Right lung (tissue), 5 donors: ENCODE measurements around the gene MARK2. TPM values are rescaled to one million over a fixed set of nuclear protein-coding genes. Genes with fewer than 3 reads are reported as not detected.
"Not testable (repeated sequence)": the region's sequence is repeated elsewhere in the genome, so short reads cannot be mapped to it uniquely, and the experiment has no call there.

Experiments used
- DNase-seq, 2 donors: peaks; one replicate each; pipeline ENCODE4 v3.0.0-alpha.2; 2013
- polyA plus RNA-seq, 5 donors: library from polyadenylated mRNA; unstranded; fragments of 120-200 nt; gene quantifications; one replicate each; pipeline versions ENCODE4 v1.2.1 to v1.2.3, GENCODE V29; 2013; ENCODE audit warnings: inconsistent platforms in 1 of 5, low replicate concordance in 1 of 5; ENCODE audit not compliant: insufficient read length in 5 of 5, insufficient read depth in 1 of 5

The MARK2 gene
- polyA plus RNA-seq, 5 donors, result 27.0 to 35.1 (median 30.1) TPM

DNA sequence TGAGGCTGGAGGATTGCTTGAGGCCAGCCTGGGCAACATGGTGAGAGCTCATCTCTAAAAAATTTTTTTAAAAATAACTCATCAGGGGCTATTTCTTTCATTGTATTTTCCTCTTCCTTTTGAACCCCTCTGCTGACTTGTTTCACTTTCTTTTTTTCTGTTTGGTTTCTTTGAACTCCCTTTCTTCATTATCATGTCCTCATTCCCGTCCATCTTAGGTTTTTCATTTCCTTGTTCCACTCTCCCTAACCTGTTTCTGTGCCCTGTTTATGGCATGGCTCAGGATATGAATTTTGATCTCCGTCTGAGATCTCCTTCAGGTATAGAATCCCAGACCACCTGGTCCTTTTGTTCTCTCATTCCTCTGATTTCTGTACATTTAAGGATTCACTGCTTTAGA is 12.5 kb downstream of the MARK2 start:
- DNase-seq, result no peak

DNA sequence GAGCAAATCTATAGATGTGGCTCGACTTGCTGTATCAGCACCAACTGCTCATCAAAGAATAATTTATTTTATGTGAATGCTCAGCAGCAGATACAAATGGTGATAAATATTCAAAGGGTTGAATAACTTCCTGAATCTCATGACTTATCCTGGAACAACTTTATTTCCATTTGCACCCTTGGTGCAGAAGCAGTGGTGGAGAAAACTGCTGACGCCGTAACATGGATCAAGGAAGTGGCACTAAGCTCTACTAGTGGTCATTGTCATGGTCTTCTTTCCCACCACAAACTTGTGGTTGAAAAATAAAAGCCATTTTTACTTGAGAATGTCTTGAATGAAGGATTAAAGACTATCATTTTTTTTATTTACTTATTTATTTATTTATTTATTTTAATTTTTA is 14.6 kb downstream of the MARK2 start:
- DNase-seq, result no peak

DNA sequence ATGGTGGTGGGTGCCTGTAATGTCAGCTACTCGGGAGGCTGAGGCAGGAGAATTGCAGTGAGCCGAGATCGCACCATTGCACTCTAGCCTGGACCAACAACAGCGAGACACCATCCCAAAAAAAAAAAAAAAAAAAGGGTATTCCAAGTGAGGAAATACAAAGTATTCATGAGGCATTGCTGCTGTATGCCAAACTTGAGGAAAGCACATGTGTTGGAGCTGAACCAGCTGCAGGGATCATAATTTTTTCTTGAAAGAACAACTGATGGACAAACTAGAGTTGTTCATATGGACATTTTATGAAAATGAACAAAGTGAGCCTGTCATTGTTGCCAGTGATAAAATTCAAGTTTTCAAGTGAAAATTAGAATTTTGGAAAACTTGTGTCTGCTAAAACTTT is 15.8 kb downstream of the MARK2 start:
- DNase-seq, result no peak

DNA sequence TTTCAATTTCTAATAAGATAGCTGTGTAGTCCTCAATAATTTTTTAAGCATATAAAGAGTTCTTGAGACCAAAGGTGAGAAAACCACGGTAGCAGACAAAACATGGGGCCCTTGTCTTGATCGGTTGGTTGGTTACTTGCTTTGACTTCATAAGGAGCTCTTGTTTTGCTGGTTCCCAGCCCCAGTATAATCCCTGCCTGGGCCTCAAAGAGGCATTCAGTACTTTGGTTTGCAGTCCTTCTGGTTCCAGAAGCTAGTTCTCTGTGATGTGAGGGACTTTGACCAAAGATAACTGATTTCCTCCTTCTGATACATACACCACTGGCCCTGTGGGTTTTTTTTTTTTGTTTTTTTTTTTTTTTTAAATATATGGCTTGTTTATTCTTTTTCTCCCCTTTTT is 17.1 kb downstream of the MARK2 start:
- DNase-seq, result no peak

DNA sequence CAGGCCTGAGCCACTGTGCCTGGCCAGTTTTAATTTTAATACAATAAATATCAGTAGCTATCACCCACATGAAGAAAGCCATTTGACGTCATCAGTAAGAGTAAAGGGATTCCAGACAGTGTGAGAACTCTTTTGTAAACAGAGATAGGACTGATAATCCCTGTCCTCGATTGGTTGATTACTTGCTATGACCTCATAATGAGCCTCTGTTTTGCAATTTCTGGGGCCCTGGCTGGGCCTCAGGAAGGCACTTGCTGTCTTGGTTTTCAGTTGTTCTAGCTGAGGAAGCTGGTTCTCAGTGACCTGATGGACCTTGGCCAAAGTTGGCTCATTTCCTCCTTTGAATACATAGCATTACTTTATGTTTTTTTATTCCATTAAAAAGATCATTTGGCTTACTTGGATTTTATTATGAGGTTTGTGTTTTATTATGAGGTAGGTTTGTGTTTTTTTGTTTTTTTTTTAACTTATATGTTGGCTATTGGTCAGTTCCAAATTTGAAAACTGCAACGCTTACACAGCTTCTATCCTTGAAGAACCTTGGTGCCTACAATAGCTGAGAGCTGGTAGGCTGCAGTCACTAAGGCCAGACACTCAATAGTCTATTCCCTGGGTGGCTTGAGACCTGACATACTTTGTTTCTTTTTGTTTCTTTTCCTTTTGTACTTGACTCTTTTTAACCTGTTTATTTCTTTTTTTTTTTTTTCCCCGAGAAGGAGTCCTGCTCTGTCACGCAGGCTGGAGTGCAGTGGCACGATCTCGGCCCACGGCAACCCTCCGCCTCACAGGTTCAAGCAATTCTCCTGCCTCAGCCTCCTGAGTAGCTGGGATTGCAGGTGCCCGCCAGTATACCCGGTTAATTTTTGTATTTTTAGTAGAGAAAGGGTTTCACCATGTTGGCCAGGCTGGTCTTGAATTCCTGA is 20.0 kb downstream of the MARK2 start:
- DNase-seq, result no peak

DNA sequence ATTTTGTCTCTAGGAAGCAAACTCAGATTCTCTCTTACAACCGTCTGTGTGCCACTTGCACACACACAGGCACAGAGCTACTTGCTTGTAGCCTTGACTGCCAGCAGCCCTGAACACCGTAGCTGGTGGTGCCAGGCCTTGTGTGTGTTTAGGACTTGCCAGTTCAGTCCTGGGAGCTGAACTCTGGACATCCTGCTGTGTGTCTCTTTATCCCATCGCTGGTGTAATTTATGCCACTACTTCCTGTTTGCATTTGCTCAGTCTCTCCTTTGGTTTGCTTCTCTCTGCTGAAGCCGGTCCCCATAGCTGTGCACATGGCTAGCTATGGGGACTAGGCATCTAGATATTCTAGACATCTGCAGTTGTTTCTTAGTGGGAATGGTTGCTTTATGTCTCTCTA is 24.0 kb downstream of the MARK2 start:
- DNase-seq, result no peak

DNA sequence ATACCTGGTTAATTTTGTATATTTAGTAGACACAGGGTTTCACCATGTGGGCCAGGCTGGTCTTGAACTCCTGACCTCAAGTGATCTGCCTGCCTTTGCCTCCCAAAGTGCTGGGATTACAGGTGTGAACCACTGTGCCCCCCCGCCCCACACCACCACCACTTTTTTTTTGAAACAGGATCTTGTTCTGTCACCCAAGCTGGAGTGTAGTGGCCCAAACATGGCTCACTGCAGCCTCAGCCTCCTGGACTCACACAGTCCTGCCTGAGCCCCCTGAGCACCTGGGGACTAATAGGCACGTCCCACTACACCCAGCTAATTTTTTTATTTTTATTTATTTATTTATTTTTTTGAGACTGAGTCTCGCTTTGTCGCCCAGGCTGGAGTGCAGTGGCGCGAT is 24.7 kb downstream of the MARK2 start:
- DNase-seq, result not testable (repeated sequence)

DNA sequence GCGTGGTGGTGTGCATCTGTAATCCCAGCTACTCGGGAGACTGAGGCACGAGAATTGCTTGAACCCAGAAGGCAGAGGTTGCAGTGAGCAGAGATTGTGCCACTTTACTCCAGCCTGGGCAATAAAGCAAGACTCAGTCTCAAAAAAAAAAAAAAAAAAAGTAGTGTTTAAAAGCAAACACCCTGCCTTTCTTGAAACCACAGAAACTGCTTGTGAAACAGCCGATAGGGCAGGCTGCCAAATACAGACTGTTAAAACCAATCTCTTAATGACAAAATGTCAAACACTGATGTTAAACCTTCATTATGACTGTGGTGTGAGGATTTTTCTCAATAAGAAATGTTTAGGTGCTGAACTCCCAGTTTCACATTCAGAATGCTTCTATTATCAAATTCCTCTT is 27.3 kb downstream of the MARK2 start:
- DNase-seq, result peak in 1 of 2 donors; percentile 61

DNA sequence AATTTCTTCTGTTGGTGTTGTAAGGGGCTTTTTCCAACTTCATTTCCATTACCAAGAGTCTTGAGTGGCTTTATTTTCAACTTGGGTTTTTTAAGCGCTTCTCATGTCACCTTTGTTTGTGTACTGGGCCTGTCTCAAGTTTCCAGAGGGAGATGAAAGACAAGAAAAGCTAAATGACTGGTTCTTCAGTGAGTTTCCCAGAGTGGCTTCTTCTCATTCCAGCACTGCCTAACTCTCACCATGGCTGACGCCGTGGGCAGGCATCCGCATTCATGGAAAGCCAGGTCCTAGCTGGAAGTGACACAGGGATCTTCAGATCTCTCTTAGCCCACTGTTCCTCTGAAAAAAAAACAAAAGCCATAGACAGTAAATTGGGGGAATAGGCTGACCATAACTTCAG is 28.6 kb downstream of the MARK2 start:
- no peak for DNase-seq

DNA sequence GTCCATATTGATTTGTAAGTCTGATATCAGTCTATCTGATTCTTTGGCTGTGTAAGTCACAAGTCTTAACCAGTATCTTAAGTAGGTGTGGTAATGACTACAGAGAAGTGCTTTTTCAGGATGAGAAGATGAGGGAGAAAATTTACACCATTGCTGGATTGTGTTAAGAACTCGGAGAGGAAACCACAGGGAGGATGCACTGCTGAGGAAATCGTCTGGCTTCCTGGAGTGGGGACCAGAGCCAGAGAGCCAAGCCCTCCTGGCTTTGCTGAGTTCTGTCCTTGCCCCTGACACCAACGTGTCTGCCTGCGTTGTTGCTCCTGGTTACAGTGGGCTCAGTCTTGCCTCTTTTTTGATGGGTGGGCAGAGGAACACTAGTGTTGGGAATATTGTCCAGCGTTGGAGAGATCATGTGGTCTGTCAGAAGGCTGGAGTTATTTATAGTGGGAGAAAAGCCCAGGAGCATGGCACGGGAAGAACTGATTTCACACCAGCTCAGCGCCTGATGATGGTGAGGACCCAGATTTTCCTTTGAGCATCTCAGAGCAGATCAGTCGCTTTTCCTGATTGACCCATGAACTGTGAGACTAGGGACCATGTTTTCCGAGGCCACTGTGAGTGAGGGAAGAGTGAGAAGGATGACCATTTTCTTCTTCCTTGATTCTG is 29.6 kb downstream of the MARK2 start:
- no peak for DNase-seq

DNA sequence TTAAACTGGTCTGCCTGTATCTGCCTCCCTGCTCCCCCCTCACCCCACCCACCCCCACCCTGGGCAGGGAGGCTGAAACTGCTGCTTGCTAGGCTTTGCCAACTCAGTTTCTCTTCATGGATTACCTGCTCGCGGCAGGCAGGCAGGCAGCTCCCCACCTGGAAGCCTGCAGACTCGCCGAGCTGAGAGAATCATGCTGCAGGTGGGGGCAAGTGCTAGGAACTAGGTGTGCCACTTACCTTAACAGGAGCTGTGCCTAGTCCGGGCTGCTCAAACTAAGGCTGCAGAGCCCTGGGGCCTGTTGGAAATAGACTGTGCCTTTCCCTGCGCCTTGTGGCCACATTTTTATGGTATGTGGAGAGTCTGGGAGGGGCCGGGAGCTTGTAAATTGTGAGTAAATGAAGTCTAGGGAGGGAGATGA is 30.3 kb downstream of the MARK2 start:
- DNase-seq, result no peak

DNA sequence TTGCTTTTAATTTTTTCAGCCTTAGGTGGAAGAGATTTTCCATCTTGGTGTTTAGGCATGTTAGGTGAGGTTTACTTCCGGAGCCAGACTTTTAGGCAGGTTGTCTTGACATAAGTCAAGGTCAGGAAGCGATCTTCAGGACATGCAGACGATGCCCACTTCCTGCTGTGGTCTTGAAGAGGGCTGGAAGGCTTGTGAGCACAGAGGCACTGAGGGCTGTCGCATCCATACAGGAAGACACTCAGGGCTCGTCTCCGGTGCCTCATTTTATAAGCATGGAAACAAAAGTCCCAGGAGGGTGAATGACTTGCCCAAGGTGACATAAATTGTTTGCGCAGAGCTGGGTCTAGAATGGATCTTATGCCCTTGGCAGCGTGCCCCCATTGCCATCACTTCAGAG is 30.8 kb downstream of the MARK2 start:
- DNase-seq, result no peak

DNA sequence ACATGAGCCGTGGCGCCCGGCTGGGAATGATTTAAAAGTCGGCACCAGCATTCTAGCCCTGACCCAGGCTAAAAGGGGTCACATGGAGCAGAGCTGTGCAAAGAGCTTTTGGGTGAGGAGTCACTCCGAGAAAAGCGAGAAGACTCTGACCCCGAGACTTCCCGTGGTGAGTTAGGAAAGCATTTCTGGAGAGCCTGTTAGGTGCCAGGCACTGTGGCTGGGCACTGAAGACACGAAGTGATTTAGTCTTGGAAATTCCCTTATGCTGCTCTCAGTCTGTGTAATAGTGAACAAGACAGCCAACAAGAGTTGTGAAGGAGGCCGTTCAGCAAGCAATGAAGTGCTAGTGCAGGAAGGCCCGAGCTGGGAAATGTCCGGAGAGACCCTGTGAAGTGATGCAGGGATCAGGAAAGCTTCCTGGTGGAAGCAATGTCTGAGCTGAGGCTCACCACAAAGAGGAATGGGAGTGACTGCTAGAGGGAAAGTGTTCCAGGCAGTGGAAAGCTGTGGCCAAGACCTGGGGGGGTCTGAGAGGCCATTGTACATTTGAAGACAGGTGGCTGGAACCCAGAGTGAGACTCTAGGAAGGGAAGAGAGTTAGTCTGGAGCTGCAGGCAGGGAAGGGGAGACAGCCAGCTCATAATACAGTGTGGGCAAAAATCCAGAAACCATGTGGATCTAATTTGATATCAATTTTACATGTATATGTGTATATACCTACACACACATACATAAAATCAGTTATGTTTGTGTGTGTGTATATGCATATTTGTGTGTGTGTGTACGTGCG is 31.6 kb downstream of the MARK2 start:
- DNase-seq, result no peak

DNA sequence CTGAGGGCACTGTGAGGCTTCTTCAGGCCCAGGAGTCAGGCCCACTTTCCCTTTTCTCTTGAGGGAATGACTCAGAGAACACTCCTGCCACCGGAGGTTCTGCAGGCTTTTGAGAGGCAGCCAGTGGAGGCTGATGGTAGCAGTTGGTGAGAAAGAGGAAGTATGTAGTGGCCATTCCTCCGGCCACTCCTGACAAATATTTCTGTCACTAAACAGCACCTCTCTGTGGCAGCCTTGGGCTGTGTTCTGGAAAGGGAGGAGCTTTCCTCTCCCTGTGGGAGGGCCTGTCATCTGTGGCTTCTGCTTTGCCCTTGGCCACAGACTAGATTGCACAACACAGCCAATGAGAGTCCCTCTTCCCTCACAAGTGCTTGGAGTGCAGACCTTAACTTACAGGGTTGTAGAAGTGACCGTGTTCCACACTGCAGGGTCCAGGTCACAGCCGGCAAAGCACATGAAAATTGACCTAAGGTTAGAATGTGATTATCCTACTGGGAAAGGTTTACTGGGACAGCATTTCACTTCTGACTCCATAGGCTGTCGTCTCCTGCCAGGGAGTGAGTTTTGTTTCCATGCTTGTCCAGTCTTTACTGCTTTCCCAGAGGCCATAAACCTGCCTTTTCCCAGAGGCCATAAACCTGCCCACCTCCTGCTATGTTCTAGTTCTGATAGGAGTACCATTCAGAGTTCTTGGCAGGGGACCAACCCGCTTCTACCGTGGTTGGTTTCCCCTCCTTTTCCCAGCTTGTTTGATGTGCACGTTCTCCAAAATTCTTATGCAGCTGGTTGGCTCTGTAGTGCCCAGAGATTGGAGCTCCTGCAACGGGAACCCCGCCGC is 33.3 kb downstream of the MARK2 start:
- peak; percentile 67 to 72 for DNase-seq

DNA sequence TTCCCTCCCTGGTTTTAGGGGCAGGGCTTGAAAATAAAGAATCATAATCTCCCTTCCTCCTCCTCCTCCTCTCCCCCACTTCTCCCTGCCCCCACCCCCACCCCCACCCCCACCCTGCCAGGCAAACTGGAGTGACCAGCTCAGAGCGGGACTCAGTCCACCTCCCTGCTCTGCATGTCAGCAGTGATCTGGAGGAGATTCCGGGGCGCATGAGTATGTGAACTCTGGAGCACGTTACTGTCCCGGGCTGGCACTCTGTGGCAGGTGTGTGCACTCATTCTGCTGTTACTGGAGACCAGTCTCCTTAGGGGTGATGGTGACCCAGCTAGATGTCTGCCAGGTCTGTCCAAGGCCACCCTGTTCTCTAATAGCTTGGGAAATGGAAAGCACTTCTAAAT is 33.9 kb downstream of the MARK2 start:
- no peak for DNase-seq

DNA sequence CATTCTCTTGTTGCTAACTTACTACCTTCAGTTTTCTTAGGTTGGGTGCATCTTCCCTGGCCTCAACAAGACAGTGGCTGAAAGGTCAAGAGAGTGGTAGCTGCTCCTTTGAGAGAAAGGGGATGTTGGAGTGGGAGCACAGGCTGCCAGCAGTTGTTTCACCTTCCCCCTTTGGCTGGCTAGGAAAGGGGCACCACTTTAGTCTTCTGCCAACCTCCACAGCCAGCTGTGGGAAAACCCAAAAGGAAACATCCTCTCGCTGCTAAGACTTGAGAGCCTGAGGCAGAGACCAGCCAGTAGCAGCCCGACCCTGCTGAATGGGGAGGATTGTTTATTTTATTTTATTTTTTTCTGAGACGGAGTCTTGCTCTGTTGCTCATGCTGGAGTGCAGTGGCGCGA is 34.4 kb downstream of the MARK2 start:
- no peak for DNase-seq

DNA sequence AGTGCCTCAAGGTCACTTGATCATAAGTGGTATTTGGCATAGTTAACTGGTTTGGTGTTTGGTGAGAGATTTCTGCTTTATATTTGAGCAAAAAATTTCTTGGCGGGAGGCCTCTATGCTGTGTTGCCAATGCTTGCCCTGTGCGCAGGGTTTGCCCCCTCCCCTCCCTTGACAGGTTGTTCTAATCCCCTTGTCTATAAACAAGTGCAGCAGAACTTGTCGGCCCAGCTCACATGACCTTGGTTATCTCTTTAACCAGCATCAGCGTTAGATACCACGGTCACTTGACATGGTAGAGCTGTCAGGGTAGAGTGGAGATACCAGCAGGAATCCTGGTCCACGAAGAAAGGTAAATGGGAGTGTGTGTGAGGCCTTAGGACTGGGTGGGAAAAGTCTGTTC is 35.6 kb downstream of the MARK2 start:
- no peak for DNase-seq

DNA sequence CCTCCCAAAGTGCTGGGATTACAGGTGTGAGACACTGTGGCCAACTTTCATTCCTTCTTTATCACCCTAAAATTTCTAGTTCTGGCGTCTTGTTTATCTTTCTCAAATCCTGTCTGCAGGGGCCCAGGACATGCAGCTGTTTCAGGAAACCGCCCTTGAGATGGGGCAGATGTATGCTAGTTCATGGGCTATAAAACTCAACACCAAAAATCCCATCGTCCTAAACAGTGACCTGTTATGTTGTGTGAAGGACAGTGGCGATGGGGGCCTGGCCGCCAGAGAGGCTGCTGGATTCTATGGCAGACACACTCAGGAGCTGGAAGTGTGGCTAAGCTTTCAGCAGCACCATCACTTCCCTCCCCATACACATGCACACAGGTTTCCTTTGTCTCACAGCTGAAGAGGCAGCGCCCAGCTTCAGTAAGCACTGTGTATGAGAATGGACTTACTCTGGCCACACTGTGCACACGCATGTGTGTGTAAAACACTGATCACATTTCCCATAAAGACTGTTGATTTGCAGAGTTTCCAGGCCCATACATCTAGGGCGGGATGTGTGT is 36.7 kb downstream of the MARK2 start:
- no peak for DNase-seq

DNA sequence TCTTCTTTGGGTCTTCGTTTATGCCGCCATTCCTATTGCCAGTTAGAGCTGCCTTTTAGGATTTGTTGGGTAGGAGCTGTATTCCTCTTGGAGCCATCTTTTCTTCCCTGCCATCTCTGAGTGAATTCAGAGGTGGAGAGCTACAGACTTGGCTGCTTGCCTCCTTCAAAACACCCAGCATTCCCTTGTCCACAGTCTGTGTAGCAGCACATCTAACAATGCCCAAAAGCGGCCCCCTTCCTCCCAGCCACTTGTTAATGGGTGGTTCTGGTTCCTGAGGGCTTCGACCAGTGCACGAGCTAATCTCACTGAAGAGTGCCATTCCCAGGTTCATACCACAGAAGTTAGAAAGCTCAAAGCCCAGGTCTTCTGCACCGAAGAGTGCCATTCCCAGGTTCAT is 37.7 kb downstream of the MARK2 start:
- DNase-seq, result no peak

DNA sequence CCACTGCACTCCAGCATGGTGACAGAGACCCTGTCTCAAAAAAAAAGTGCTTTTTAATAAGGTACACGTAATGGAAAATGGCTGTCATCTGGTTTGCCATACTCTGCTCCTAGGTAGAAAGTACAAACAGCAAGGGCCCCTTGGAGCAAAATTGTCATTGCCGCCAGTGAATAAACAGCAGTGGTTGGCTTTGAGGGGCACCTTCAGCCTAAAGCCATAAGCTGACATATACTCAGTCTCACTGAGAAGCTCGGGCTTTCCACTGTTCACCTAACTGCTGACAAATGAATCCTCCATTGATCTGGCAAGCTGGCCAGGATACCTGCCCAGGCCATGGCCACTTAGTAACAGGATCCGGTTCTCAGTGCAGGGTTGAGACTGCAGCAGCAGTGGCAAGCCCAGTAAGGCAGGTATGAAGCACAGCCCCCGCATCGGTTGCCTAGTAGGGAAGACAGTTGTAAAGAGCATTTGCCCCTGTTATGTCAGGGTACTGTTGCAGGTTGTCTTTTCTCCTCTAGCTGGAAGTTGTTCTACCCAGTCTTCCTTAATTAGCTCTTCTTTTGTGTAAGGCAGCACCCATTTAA is 38.8 kb downstream of the MARK2 start:
- no peak for DNase-seq
